HG02571 (cell line): ENCODE data around the gene TMEM186.
"Not testable (repeated sequence)": the region's sequence is repeated elsewhere in the genome, so short reads cannot be mapped to it uniquely, and the experiment has no call there.

Experiments
- ATAC-seq: cut with Tn5 transposase; IDR thresholded peaks from one replicate; pipeline ENCODE4 v1.9.1; 2021; ENCODE audit warnings: mild to moderate bottlenecking, moderate library complexity; ENCODE audit not compliant: unreplicated experiment

TMEM186 gene

GRCh38 chr16:8814095-8814806 lies 16.8 kb upstream of the TMEM186 start:
- ATAC-seq, result no peak

GRCh38 chr16:8812162-8812843 lies 14.9 kb upstream of the TMEM186 start:
- no peak for ATAC-seq

- no peak for ATAC-seq
These were observed 11.3 kb upstream of the TMEM186 start for GRCh38 chr16:8808613-8809353.

- ATAC-seq, result no peak
These were observed 10.6 kb upstream of the TMEM186 start for GRCh38 chr16:8808009-8808408.

GRCh38 chr16:8807189-8807588 lies 9.8 kb upstream of the TMEM186 start:
- ATAC-seq, result no peak

GRCh38 chr16:8806272-8806983 lies 9.0 kb upstream of the TMEM186 start:
- ATAC-seq, result no peak

- no peak for ATAC-seq
These were observed 6.9 kb upstream of the TMEM186 start for GRCh38 chr16:8804313-8804712.

GRCh38 chr16:8803733-8804132 lies 6.3 kb upstream of the TMEM186 start:
- not testable (repeated sequence) for ATAC-seq

GRCh38 chr16:8801701-8802100 lies 4.3 kb upstream of the TMEM186 start:
- ATAC-seq, result no peak

- ATAC-seq, result no peak
These were observed 1.2 kb upstream of the TMEM186 start for GRCh38 chr16:8798535-8799157.

- no peak for ATAC-seq
These were observed 712 bp upstream of the TMEM186 start for GRCh38 chr16:8798174-8798527.

- ATAC-seq, result no peak
These were observed 723 bp downstream of the TMEM186 start for GRCh38 chr16:8796469-8797363.

GRCh38 chr16:8795818-8796217 lies 1.6 kb downstream of the TMEM186 start:
- no peak for ATAC-seq

GRCh38 chr16:8795091-8795490 lies 2.3 kb downstream of the TMEM186 start:
- no peak for ATAC-seq

GRCh38 chr16:8788578-8789172 lies 8.8 kb downstream of the TMEM186 start:
- ATAC-seq, result no peak

GRCh38 chr16:8786316-8786715 lies 11.1 kb downstream of the TMEM186 start:
- ATAC-seq, result not testable (repeated sequence)

- ATAC-seq, result no peak
These were observed 12.0 kb downstream of the TMEM186 start for GRCh38 chr16:8785408-8785807.

- ATAC-seq, result no peak
These were observed 14.8 kb downstream of the TMEM186 start for GRCh38 chr16:8782673-8783072.

- no peak for ATAC-seq
These were observed 15.6 kb downstream of the TMEM186 start for GRCh38 chr16:8781797-8782196.
